ENCODE data around the gene IRS1. TPM values are rescaled to one million over a fixed set of nuclear protein-coding genes. Genes with fewer than 3 reads are reported as not detected.

Gene IRS1
- total and polyA plus RNA-seq, 2 of the 4 experiments (the other 2 are of a cell fraction), result 21.1 to 37.1 TPM

- H3K27me3 ChIP-seq (ENCODE audit: control insufficient read depth, insufficient read depth, low read length), result no peaks in the 10 kb centered on the region
- no peak overlapping the region for H3K18ac ChIP-seq (ENCODE audit: low read depth, low read length)
- ChIA-PET CTCF (no interaction called here), POLR2A (ENCODE audit: unreplicated experiment) (no interaction called here)
- H2BK5ac ChIP-seq (ENCODE audit: low read depth, low read length, poor library complexity, severe bottlenecking), result no peak overlapping the region
- no peak overlapping the region for H2BK15ac ChIP-seq (ENCODE audit: low read depth, low read length)
- H3K14ac ChIP-seq (replicated peaks; ENCODE audit: low read depth, low read length), result no peak overlapping the region
- H3K9me3 ChIP-seq (ENCODE audit: control insufficient read depth, insufficient read depth, low read length), result no peaks in the 10 kb centered on the region
- intact Hi-C loops (cut with micrococcal nuclease) (no loop called here), dilution Hi-C loops (cut with HindIII; ENCODE audit: low sequenced_read_pairs, unreplicated experiment) (no loop called here), in situ Hi-C loops (cut with MboI; ENCODE audit: low sequenced_read_pairs) (no loop called here)
- no peak overlapping the region for H3K9ac ChIP-seq (ENCODE audit: low read depth, low read length)
- no peaks in the 10 kb centered on the region for H4K20me1 ChIP-seq (ENCODE audit: insufficient read depth, low read length)
- H4K91ac ChIP-seq (ENCODE audit: insufficient read depth, low read depth, low read length), result no peak overlapping the region
- H3K56ac ChIP-seq (ENCODE audit: extremely low read depth, insufficient read depth, low read length), result no peak overlapping the region
- no peak overlapping the region for H3K4me3 ChIP-seq (ENCODE audit: insufficient read depth, low read depth, low read length)
- peaks cover 6% of the 10 kb centered on the region for H3K4me1 ChIP-seq (ENCODE audit: control insufficient read depth, insufficient read depth, low read length)
- ATAC-seq (ENCODE audit: low read depth) (no peak), DNase-seq (no peak)
- no peaks in the 10 kb centered on the region for H3K36me3 ChIP-seq (ENCODE audit: control insufficient read depth, insufficient read depth, low read length)
- H3K4ac ChIP-seq (ENCODE audit: low read depth, low read length), result no peak overlapping the region
- H4K8ac ChIP-seq (ENCODE audit: low read depth in 2 of 2, low read length in 2 of 2), result no peak overlapping the region
- TF ChIP-seq RFX5 (IDR thresholded peaks at IDR 0.05; ENCODE audit: low read depth, low read length) (no peak), USF2 (IDR thresholded peaks at IDR 0.05; ENCODE audit: low read depth, low read length) (no peak), CHD1 (IDR thresholded peaks at IDR 0.05; ENCODE audit: low read depth, low read length) (no peak), MAFK (IDR thresholded peaks at IDR 0.05; ENCODE audit: low read depth, low read length) (no peak), POLR2A (IDR thresholded peaks at IDR 0.05; ENCODE audit: low read depth, low read length) (no peak), SMC3 (IDR thresholded peaks at IDR 0.05; ENCODE audit: low read depth, low read length) (no peak), NFE2L2 (IDR thresholded peaks at IDR 0.05; ENCODE audit: low read depth, low read length) (no peak), CEBPB (IDR thresholded peaks at IDR 0.05; ENCODE audit: low read depth, low read length) (no peak), ELK1 (IDR thresholded peaks at IDR 0.05; ENCODE audit: borderline replicate concordance, low read depth, low read length) (no peak), FOS (IDR thresholded peaks at IDR 0.05; ENCODE audit: low read depth, low read length) (no peak), MXI1 (IDR thresholded peaks at IDR 0.05; ENCODE audit: borderline replicate concordance, low read depth, low read length) (no peak), RCOR1 (IDR thresholded peaks at IDR 0.05; ENCODE audit: insufficient replicate concordance, low read length) (no peak), BHLHE40 (IDR thresholded peaks at IDR 0.05; ENCODE audit: low read depth, low read length) (no peak), RAD21 (IDR thresholded peaks at IDR 0.05; ENCODE audit: low read length) (no peak)
- TF ChIP-seq, protein P1, sequence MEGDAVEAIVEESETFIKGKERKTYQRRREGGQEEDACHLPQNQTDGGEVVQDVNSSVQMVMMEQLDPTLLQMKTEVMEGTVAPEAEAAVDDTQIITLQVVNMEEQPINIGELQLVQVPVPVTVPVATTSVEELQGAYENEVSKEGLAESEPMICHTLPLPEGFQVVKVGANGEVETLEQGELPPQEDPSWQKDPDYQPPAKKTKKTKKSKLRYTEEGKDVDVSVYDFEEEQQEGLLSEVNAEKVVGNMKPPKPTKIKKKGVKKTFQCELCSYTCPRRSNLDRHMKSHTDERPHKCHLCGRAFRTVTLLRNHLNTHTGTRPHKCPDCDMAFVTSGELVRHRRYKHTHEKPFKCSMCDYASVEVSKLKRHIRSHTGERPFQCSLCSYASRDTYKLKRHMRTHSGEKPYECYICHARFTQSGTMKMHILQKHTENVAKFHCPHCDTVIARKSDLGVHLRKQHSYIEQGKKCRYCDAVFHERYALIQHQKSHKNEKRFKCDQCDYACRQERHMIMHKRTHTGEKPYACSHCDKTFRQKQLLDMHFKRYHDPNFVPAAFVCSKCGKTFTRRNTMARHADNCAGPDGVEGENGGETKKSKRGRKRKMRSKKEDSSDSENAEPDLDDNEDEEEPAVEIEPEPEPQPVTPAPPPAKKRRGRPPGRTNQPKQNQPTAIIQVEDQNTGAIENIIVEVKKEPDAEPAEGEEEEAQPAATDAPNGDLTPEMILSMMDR (conservative IDR thresholded peaks at IDR 0.05; ENCODE audit: low read depth, low read length), result no peak
- no peak overlapping the region for H4K5ac ChIP-seq (ENCODE audit: low read depth, low read length)
- no peak overlapping the region for H2BK120ac ChIP-seq (ENCODE audit: low read depth, low read length)
- H3K79me1 ChIP-seq (ENCODE audit: low read depth in 1 of 2, low read length in 2 of 2), result no peaks in the 10 kb centered on the region
- no CpG with 5 or more reads among the region's 4 CpGs for WGBS, 2 experiments (ENCODE audit: extremely low coverage in 2 of 2, insufficient read length in 1 of 2)
- BruUV-seq (replicated peaks), result no TSS peak
- no peak overlapping the region for H2AK9ac ChIP-seq (replicated peaks; ENCODE audit: low read depth, low read length, poor library complexity)
- no peak overlapping the region for H2BK20ac ChIP-seq (ENCODE audit: low read depth, low read length)
- no peak overlapping the region for H3K27ac ChIP-seq (ENCODE audit: insufficient read depth, low read length)
- no peak overlapping the region for H3K4me2 ChIP-seq (ENCODE audit: low read depth, low read length)
- no peaks in the 10 kb centered on the region for H3K9me1 ChIP-seq (ENCODE audit: insufficient read depth, low read length)
- H3K23ac ChIP-seq (ENCODE audit: low read depth, low read length), result no peak overlapping the region
- H2AK5ac ChIP-seq (ENCODE audit: low read depth, low read length), result 0 out of 2 replicates have a peak overlapping the region, but pooled peaks have one; percentile 21
- no peak overlapping the region for H2AFZ ChIP-seq (replicated peaks; ENCODE audit: low read length, poor library complexity)
Measured at GRCh38 chr2:226693521-226693920, 106.1 kb downstream of the IRS1 start.

Data from IMR-90 (cell line).